Right lobe of liver (tissue), 6 donors: ENCODE results near the gene SPIN1. TPM values are rescaled to one million over a fixed set of nuclear protein-coding genes. Genes with fewer than 3 reads are reported as not detected.

Experiments
- ATAC-seq, 4 donors: fragments of 200-7000 bp; cut with Tn5 transposase; one replicate each; pipeline ENCODE4 v1.9.1; 2020; ENCODE audit warnings: mild to moderate bottlenecking in 4 of 4, moderate library complexity in 4 of 4
- DNase-seq, 3 donors: peaks; one replicate each; pipeline ENCODE4 v3.0.0-alpha.2; 2020
- H3K27ac ChIP-seq, 3 donors: fragments of 200-600 bp; one replicate each; pipeline ENCODE4 v1.8.0; 2022
- H3K27me3 ChIP-seq, 2 donors: fragments of 200-600 bp; one replicate each; pipeline ENCODE4 v1.8.0; 2022
- H3K36me3 ChIP-seq, 4 donors: fragments of 200-600 bp; sonication (generic) in 1 of 4; one replicate each; pipeline versions ENCODE4 v1.5.1 to v1.8.0; 2017 to 2022; ENCODE audit warnings: control low read depth in 1 of 4
- H3K4me1 ChIP-seq, 4 donors: fragments of 200-600 bp; sonication (generic) in 1 of 4; one replicate each; pipeline versions ENCODE4 v1.5.1 to v1.8.0; 2017 to 2022; ENCODE audit warnings: control low read depth in 1 of 4
- H3K4me3 ChIP-seq, 3 donors: fragments of 200-600 bp; one replicate each; pipeline ENCODE4 v1.8.0; 2022
- H3K9me3 ChIP-seq, 4 donors: fragments of 200-600 bp; sonication (generic) in 1 of 4; one replicate each; pipeline versions ENCODE4 v1.5.1 to v1.8.0; 2017 to 2022; ENCODE audit warnings: control low read depth in 1 of 4
- CTCF ChIP-seq, 4 donors: fragments of 200-600 bp in 3 of 4; fragments of 450-650 bp in 1 of 4; IDR thresholded peaks; one replicate each; pipeline versions ENCODE4 v1.5.1 to v1.8.0; 2016 to 2022; ENCODE audit warnings: antibody characterized with exemption in 4 of 4, mild to moderate bottlenecking in 2 of 4
- POLR2A ChIP-seq: fragments of 450-650 bp; IDR thresholded peaks from one replicate; pipeline ENCODE4 v1.6.1; 2017; ENCODE audit warnings: antibody characterized with exemption, mild to moderate bottlenecking
- WGBS: methylation state at CpG from one replicate; pipeline ENCODE4 v1.1.6; 2018; ENCODE audit warnings: low coverage, low lambda C conversion rate; ENCODE audit not compliant: insufficient coverage; ENCODE audit errors: missing lambda C conversion rate; 5-methylcytosine and 5-hydroxymethylcytosine counted together
- intact Hi-C, 2 donors: fragments of 100-400 bp; cut with DNase I; formaldehyde crosslinking; loops; one replicate each; pipeline versions ENCODE4 v1.11.2 to v1.14.1; 2022
- total RNA-seq, 6 experiments: library from RNA; depleted of rRNA in 2 of 6; stranded (reverse); fragments of >200 nt in 2 of 6; fragmentation: NEBNext Ultra II Directional in 3 of 6; extraction: Animal tissue kit (Norgen Biotek cat#: 25700) in 3 of 6; gene quantifications; one replicate each; pipeline versions ENCODE4 v1.1.0 to v1.2.4, GENCODE V29; 2016 to 2023
- donor health status: DM: no; HTN: yes; CAD: no.
- donor health status: DM: no; HTN: no; CAD: no.
- donor health status: DM: no; HTN: no; CAD: no.
- donor health status: DM: no; HTN: yes; CAD: no.
- donor health status: DM: no; HTN: yes; CAD: no.

Gene SPIN1
- total RNA-seq, 6 experiments from 2014 or later: 15.7 to 21.2 (median 18.7) TPM

- H3K4me1 ChIP-seq: no peaks in the 10 kb centered on the region
- H3K9me3 ChIP-seq: no peaks in the 10 kb centered on the region
- H3K36me3 ChIP-seq: no peaks in the 10 kb centered on the region
- WGBS: 93% methylated on average over 2 of the region's 2 CpGs
- H3K27ac ChIP-seq: no peak overlapping the region
- ATAC-seq (no peak), DNase-seq (no peak)
- no peak for TF ChIP-seq POLR2A
- TF ChIP-seq CTCF (IDR thresholded peaks at IDR 0.05): no peak
- no peaks in the 10 kb centered on the region for H3K27me3 ChIP-seq
- intact Hi-C loops: no loop called here
- H3K4me3 ChIP-seq: no peak overlapping the region
These were observed 109.0 kb downstream of the SPIN1 start for GRCh38 chr9:88497224-88497623.

- WGBS: 95% methylated on average over 5 of the region's 6 CpGs
- Histone ChIP-seq H3K27me3 (no peaks in the 10 kb centered on the region), H3K27ac (no peak overlapping the region), H3K36me3 (no peaks in the 10 kb centered on the region), H3K4me3 (no peak overlapping the region), H3K9me3 (no peaks in the 10 kb centered on the region), H3K4me1 (no peaks in the 10 kb centered on the region)
- TF ChIP-seq CTCF (IDR thresholded peaks at IDR 0.05) (no peak), POLR2A (no peak)
- DNase-seq: no peak
- ATAC-seq: no peak
- intact Hi-C loops: no loop called here
These were observed 110.6 kb downstream of the SPIN1 start for GRCh38 chr9:88498880-88499279.

GRCh38 chr9:88501086-88501485 lies 112.8 kb downstream of the SPIN1 start:
- TF ChIP-seq POLR2A (no peak), CTCF (IDR thresholded peaks at IDR 0.05) (no peak)
- intact Hi-C loops: no loop called here
- no peak overlapping the region for H3K4me3 ChIP-seq
- DNase-seq (no peak), ATAC-seq (no peak)
- H3K27ac ChIP-seq: no peak overlapping the region
- H3K36me3 ChIP-seq: no peaks in the 10 kb centered on the region
- H3K9me3 ChIP-seq: no peaks in the 10 kb centered on the region
- H3K4me1 ChIP-seq: no peaks in the 10 kb centered on the region
- H3K27me3 ChIP-seq: no peaks in the 10 kb centered on the region
- WGBS: 92% methylated on average over 2 of the region's 5 CpGs

- intact Hi-C loops: no loop called here
- no peak for ATAC-seq
- WGBS: 76% methylated on average over 12 of the region's 12 CpGs
- H3K27ac ChIP-seq: no peak overlapping the region
- TF ChIP-seq CTCF (IDR thresholded peaks at IDR 0.05) (no peak), POLR2A (no peak)
- no peaks in the 10 kb centered on the region for H3K36me3 ChIP-seq
- DNase-seq: no peak
- H3K4me3 ChIP-seq: no peak overlapping the region
- H3K4me1 ChIP-seq: no peaks in the 10 kb centered on the region
- H3K9me3 ChIP-seq: no peaks in the 10 kb centered on the region
- H3K27me3 ChIP-seq: no peaks in the 10 kb centered on the region
These were observed 114.3 kb downstream of the SPIN1 start for GRCh38 chr9:88502552-88503034.
